ENCODE results near the gene HSPB3.
"Not testable (repeated sequence)": the region's sequence is repeated elsewhere in the genome, so short reads cannot be mapped to it uniquely, and the experiment has no call there.

HSPB3 gene

DNA sequence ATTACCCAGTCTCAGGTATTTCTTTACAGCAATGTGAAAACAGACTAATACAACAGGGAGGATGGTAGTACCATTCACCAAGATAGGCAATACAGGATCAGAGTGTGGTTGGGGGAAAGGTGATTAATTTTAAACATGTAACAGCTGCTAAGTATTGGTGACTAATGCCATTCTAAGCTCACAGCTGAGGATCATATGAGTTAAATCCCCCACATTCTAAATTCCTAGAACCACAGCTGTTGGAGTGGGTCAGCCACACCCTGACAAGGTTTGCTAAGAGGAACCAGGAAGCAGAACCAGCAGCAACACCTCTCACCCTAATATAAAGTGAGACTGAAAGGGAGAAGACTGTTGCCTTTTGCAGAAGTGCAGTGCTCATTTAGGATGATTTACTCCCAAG lies 24.8 kb downstream of the HSPB3 start:
- H2BK12ac ChIP-seq (ENCODE audit: low read length), result no peak overlapping the region
- no peak overlapping the region for H3K27ac ChIP-seq (ENCODE audit: low read depth, low read length)
- H3K4me2 ChIP-seq (ENCODE audit: low read length), result no peak overlapping the region
- no peaks in the 10 kb centered on the region for H3K9me3 ChIP-seq (ENCODE audit: insufficient read depth, low read depth, low read length)
- no peak overlapping the region for H4K8ac ChIP-seq (ENCODE audit: low read depth, low read length)
- no peaks in the 10 kb centered on the region for H3K4me1 ChIP-seq (ENCODE audit: control insufficient read depth in 1 of 2, insufficient read depth in 2 of 2, low read length in 2 of 2)
- no peak overlapping the region for H2AFZ ChIP-seq (ENCODE audit: insufficient read depth, low read length, poor library complexity)
- no peak overlapping the region for H3K14ac ChIP-seq (ENCODE audit: low read length)
- H3K79me1 ChIP-seq (ENCODE audit: low read length), result no peaks in the 10 kb centered on the region
- H3K36me3 ChIP-seq (ENCODE audit: control insufficient read depth in 1 of 2, insufficient read depth in 2 of 2, low read length in 2 of 2), result no peaks in the 10 kb centered on the region
- H3K4me3 ChIP-seq (ENCODE audit: low read depth, low read length), result no peak overlapping the region
- H3K9ac ChIP-seq (ENCODE audit: low read length), result no peak overlapping the region
- no peak overlapping the region for H2AK5ac ChIP-seq (ENCODE audit: low read length)
- H4K91ac ChIP-seq (ENCODE audit: low read depth, low read length), result no peak overlapping the region
- no peaks in the 10 kb centered on the region for H3K79me2 ChIP-seq (ENCODE audit: control insufficient read depth, insufficient read depth, low read length, poor library complexity)
- H2BK5ac ChIP-seq (ENCODE audit: low read depth, low read length, poor library complexity), result no peak overlapping the region
- H3K4ac ChIP-seq (ENCODE audit: low read depth, low read length), result no peak overlapping the region
- H3K18ac ChIP-seq (ENCODE audit: low read length), result no peak overlapping the region
- H3K27me3 ChIP-seq (ENCODE audit: insufficient read depth, low read length), result no peaks in the 10 kb centered on the region
- no peak overlapping the region for H2BK120ac ChIP-seq (ENCODE audit: insufficient read depth, low read length, poor library complexity)
- DNase-seq, result no peak
- H4K12ac ChIP-seq (ENCODE audit: low read depth, low read length), result no peak overlapping the region
- no peak overlapping the region for H3K23ac ChIP-seq (ENCODE audit: low read length)

- H3K4me3 ChIP-seq (ENCODE audit: low read depth, low read length), result no peak overlapping the region
- no peak overlapping the region for H4K12ac ChIP-seq (ENCODE audit: low read depth, low read length)
- no peak overlapping the region for H2AFZ ChIP-seq (ENCODE audit: insufficient read depth, low read length, poor library complexity)
- H3K79me2 ChIP-seq (ENCODE audit: control insufficient read depth, insufficient read depth, low read length, poor library complexity), result no peaks in the 10 kb centered on the region
- H3K27me3 ChIP-seq (ENCODE audit: insufficient read depth, low read length), result no peaks in the 10 kb centered on the region
- no peaks in the 10 kb centered on the region for H3K4me1 ChIP-seq (ENCODE audit: control insufficient read depth in 1 of 2, insufficient read depth in 2 of 2, low read length in 2 of 2)
- H3K36me3 ChIP-seq (ENCODE audit: control insufficient read depth in 1 of 2, insufficient read depth in 2 of 2, low read length in 2 of 2), result no peaks in the 10 kb centered on the region
- H3K4ac ChIP-seq (ENCODE audit: low read depth, low read length), result no peak overlapping the region
- H3K18ac ChIP-seq (ENCODE audit: low read length), result no peak overlapping the region
- H3K9me3 ChIP-seq (ENCODE audit: insufficient read depth, low read depth, low read length), result no peaks in the 10 kb centered on the region
- H2BK120ac ChIP-seq (ENCODE audit: insufficient read depth, low read length, poor library complexity), result no peak overlapping the region
- H3K14ac ChIP-seq (ENCODE audit: low read length), result no peak overlapping the region
- no peak overlapping the region for H4K8ac ChIP-seq (ENCODE audit: low read depth, low read length)
- DNase-seq, result no peak
- no CpG with 5 or more reads among the region's 5 CpGs for WGBS (ENCODE audit: extremely low coverage, insufficient coverage, insufficient read length)
- no peak overlapping the region for H3K4me2 ChIP-seq (ENCODE audit: low read length)
- no peak overlapping the region for H3K23ac ChIP-seq (ENCODE audit: low read length)
- no peak overlapping the region for H2AK5ac ChIP-seq (ENCODE audit: low read length)
- no peak overlapping the region for H3K9ac ChIP-seq (ENCODE audit: low read length)
- no peak overlapping the region for H2BK12ac ChIP-seq (ENCODE audit: low read length)
- no peak overlapping the region for H4K91ac ChIP-seq (ENCODE audit: low read depth, low read length)
- H2BK5ac ChIP-seq (ENCODE audit: low read depth, low read length, poor library complexity), result no peak overlapping the region
- H3K79me1 ChIP-seq (ENCODE audit: low read length), result no peaks in the 10 kb centered on the region
- H3K27ac ChIP-seq (ENCODE audit: low read depth, low read length), result no peak overlapping the region
Observed at GRCh38 chr5:54484219-54484894, 28.9 kb downstream of the HSPB3 start.

DNA sequence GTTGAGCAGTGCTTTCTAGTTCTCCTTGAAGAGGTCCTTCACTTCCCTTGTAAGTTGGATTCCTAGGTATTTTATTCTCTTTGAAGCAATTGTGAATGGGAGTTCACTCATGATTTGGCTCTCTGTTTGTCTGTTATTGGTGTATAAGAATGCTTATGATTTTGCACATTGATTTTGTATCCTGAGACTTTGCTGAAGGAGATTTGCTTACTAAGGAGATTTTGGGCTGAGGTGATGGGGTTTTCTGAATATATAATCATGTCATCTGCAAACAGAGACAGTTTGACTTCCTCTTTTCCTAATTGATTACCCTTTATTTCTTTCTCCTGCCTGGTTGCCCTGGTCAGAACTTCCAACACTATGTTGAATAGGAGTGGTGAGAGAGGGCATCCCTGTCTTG lies 30.2 kb downstream of the HSPB3 start:
- H3K4me3 ChIP-seq (ENCODE audit: low read depth, low read length); H2BK120ac ChIP-seq (ENCODE audit: insufficient read depth, low read length, poor library complexity); H3K4ac ChIP-seq (ENCODE audit: low read depth, low read length); H3K18ac ChIP-seq (ENCODE audit: low read length); H2BK5ac ChIP-seq (ENCODE audit: low read depth, low read length, poor library complexity); DNase-seq; H3K79me2 ChIP-seq (ENCODE audit: control insufficient read depth, insufficient read depth, low read length, poor library complexity); H4K8ac ChIP-seq (ENCODE audit: low read depth, low read length); H2BK12ac ChIP-seq (ENCODE audit: low read length); H3K23ac ChIP-seq (ENCODE audit: low read length); H3K36me3 ChIP-seq (ENCODE audit: control insufficient read depth in 1 of 2, insufficient read depth in 2 of 2, low read length in 2 of 2); H3K79me1 ChIP-seq (ENCODE audit: low read length); H3K27me3 ChIP-seq (ENCODE audit: insufficient read depth, low read length); H4K12ac ChIP-seq (ENCODE audit: low read depth, low read length); H3K27ac ChIP-seq (ENCODE audit: low read depth, low read length); H3K4me1 ChIP-seq (ENCODE audit: control insufficient read depth in 1 of 2, insufficient read depth in 2 of 2, low read length in 2 of 2); H3K14ac ChIP-seq (ENCODE audit: low read length); H3K9me3 ChIP-seq (ENCODE audit: insufficient read depth, low read depth, low read length); H3K4me2 ChIP-seq (ENCODE audit: low read length); H3K9ac ChIP-seq (ENCODE audit: low read length); H2AK5ac ChIP-seq (ENCODE audit: low read length); H2AFZ ChIP-seq (ENCODE audit: insufficient read depth, low read length, poor library complexity); H4K91ac ChIP-seq (ENCODE audit: low read depth, low read length): not testable (repeated sequence)

DNA sequence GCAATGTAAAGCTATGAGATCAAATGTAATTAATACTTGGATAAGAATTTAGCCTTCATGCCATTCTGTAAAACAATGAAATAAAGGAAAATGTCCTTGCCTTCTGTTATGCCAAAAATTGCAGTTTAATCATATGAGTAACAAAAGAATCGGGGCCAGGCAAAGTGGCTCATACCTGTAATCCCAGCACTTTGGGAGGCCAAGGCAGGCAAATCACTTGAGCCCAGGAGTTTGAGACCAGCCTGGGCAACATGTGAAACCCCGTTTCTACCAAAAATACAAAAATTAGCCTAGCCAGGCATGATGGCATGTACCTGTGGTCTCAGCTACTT lies 34.1 kb downstream of the HSPB3 start:
- H4K91ac ChIP-seq (ENCODE audit: low read depth, low read length); H3K4me3 ChIP-seq (ENCODE audit: low read depth, low read length); DNase-seq; H3K4me1 ChIP-seq (ENCODE audit: control insufficient read depth in 1 of 2, insufficient read depth in 2 of 2, low read length in 2 of 2); H2BK5ac ChIP-seq (ENCODE audit: low read depth, low read length, poor library complexity); H3K79me2 ChIP-seq (ENCODE audit: control insufficient read depth, insufficient read depth, low read length, poor library complexity); H3K9me3 ChIP-seq (ENCODE audit: insufficient read depth, low read depth, low read length); H3K9ac ChIP-seq (ENCODE audit: low read length); H2BK12ac ChIP-seq (ENCODE audit: low read length); H3K79me1 ChIP-seq (ENCODE audit: low read length); H2BK120ac ChIP-seq (ENCODE audit: insufficient read depth, low read length, poor library complexity); H4K8ac ChIP-seq (ENCODE audit: low read depth, low read length); H3K27me3 ChIP-seq (ENCODE audit: insufficient read depth, low read length); H3K18ac ChIP-seq (ENCODE audit: low read length); H4K12ac ChIP-seq (ENCODE audit: low read depth, low read length); H2AFZ ChIP-seq (ENCODE audit: insufficient read depth, low read length, poor library complexity); H3K4me2 ChIP-seq (ENCODE audit: low read length); H3K4ac ChIP-seq (ENCODE audit: low read depth, low read length); H3K27ac ChIP-seq (ENCODE audit: low read depth, low read length); H3K36me3 ChIP-seq (ENCODE audit: control insufficient read depth in 1 of 2, insufficient read depth in 2 of 2, low read length in 2 of 2); H3K14ac ChIP-seq (ENCODE audit: low read length); H2AK5ac ChIP-seq (ENCODE audit: low read length); H3K23ac ChIP-seq (ENCODE audit: low read length): not testable (repeated sequence)
- WGBS (ENCODE audit: extremely low coverage, insufficient coverage, insufficient read length), result no CpG with 5 or more reads among the region's 2 CpGs

Measured in trophoblast cell (in vitro differentiated cells and primary cell).